Parathyroid adenoma (tissue), 2 donors: ENCODE data around the gene AQP7.
"Not testable (repeated sequence)": the region's sequence is repeated elsewhere in the genome, so short reads cannot be mapped to it uniquely, and the experiment has no call there.

Source experiments
- H2AFZ ChIP-seq: fragments of 300-600 bp; sonication (generic); one replicate; pipeline ENCODE4 v1.7.0; 2017; ENCODE audit warnings: antibody characterized with exemption, mild to moderate bottlenecking
- H3K27ac ChIP-seq: fragments of 300-600 bp; sonication (generic); one replicate; pipeline ENCODE4 v1.7.0; 2017
- H3K27me3 ChIP-seq: fragments of 300-600 bp; sonication (generic); one replicate; pipeline ENCODE4 v1.7.0; 2017; ENCODE audit warnings: low read length; ENCODE audit not compliant: control insufficient read depth, insufficient read depth
- H3K36me3 ChIP-seq: fragments of 300-600 bp; sonication (generic); one replicate; pipeline ENCODE4 v1.7.0; 2017; ENCODE audit warnings: low read length; ENCODE audit not compliant: control insufficient read depth, insufficient read depth
- H3K4me1 ChIP-seq: fragments of 300-600 bp; sonication (generic); one replicate; pipeline ENCODE4 v1.7.0; 2017; ENCODE audit warnings: control low read depth
- H3K4me2 ChIP-seq: fragments of 300-600 bp; sonication (generic); one replicate; pipeline ENCODE4 v1.7.0; 2017; ENCODE audit warnings: low read length
- H3K4me3 ChIP-seq: fragments of 300-600 bp; sonication (generic); one replicate; pipeline ENCODE4 v1.7.0; 2017; ENCODE audit warnings: low read depth, low read length
- H3K79me2 ChIP-seq: fragments of 300-600 bp; sonication (generic); one replicate; pipeline ENCODE4 v1.7.0; 2017; ENCODE audit warnings: control low read depth
- H3K9ac ChIP-seq: fragments of 300-600 bp; sonication (generic); one replicate; pipeline ENCODE4 v1.7.0; 2017; ENCODE audit warnings: mild to moderate bottlenecking
- H3K9me3 ChIP-seq: fragments of 300-600 bp; sonication (generic); one replicate; pipeline ENCODE4 v1.7.0; 2017; ENCODE audit warnings: low read length; ENCODE audit not compliant: control insufficient read depth
- CTCF ChIP-seq: fragments of 300-600 bp; sonication (generic); IDR thresholded peaks from one replicate; pipeline ENCODE4 v1.7.0; 2017; ENCODE audit warnings: antibody characterized with exemption, mild to moderate bottlenecking
- donor health status: primary hyperparathyroidism.

AQP7 gene

GRCh38 chr9:33404788-33405362 is 2.5 kb upstream of the AQP7 start:
- H3K36me3 ChIP-seq: no peaks in the 10 kb centered on the region
- peaks cover 3% of the 10 kb centered on the region for H3K4me1 ChIP-seq
- no peak overlapping the region for H3K27ac ChIP-seq
- no peak for TF ChIP-seq CTCF
- H3K79me2 ChIP-seq: no peaks in the 10 kb centered on the region
- no peak overlapping the region for H3K9ac ChIP-seq
- no peak overlapping the region for H2AFZ ChIP-seq
- H3K27me3 ChIP-seq: no peaks in the 10 kb centered on the region
- H3K4me2 ChIP-seq: no peak overlapping the region
- H3K4me3 ChIP-seq: no peak overlapping the region
- H3K9me3 ChIP-seq: no peaks in the 10 kb centered on the region

GRCh38 chr9:33403941-33404787 is 1.8 kb upstream of the AQP7 start:
- no peak overlapping the region for H3K4me2 ChIP-seq
- no peaks in the 10 kb centered on the region for H3K9me3 ChIP-seq
- no peak overlapping the region for H3K27ac ChIP-seq
- H3K4me1 ChIP-seq: peaks cover 3% of the 10 kb centered on the region
- no peak overlapping the region for H3K9ac ChIP-seq
- no peaks in the 10 kb centered on the region for H3K36me3 ChIP-seq
- TF ChIP-seq CTCF: no peak
- no peak overlapping the region for H3K4me3 ChIP-seq
- no peak overlapping the region for H2AFZ ChIP-seq
- no peaks in the 10 kb centered on the region for H3K79me2 ChIP-seq
- H3K27me3 ChIP-seq: no peaks in the 10 kb centered on the region

GRCh38 chr9:33401809-33402208 is 559 bp downstream of the AQP7 start:
- not testable (repeated sequence) for H3K4me1 ChIP-seq, H3K4me2 ChIP-seq, H3K27ac ChIP-seq, H3K27me3 ChIP-seq, H3K4me3 ChIP-seq, H3K9me3 ChIP-seq, H2AFZ ChIP-seq, H3K9ac ChIP-seq, H3K36me3 ChIP-seq, H3K79me2 ChIP-seq

GRCh38 chr9:33399047-33399446 is 3.3 kb downstream of the AQP7 start:
- H3K27me3 ChIP-seq, H3K9ac ChIP-seq, H3K79me2 ChIP-seq, H3K27ac ChIP-seq, H3K36me3 ChIP-seq, H3K4me3 ChIP-seq, H3K9me3 ChIP-seq, H2AFZ ChIP-seq, H3K4me2 ChIP-seq: not testable (repeated sequence)
- peaks cover 11% of the 10 kb centered on the region for H3K4me1 ChIP-seq

- H3K4me1 ChIP-seq: peaks cover 15% of the 10 kb centered on the region
- H3K9me3 ChIP-seq, H3K9ac ChIP-seq, H3K27ac ChIP-seq, H3K4me3 ChIP-seq, H3K4me2 ChIP-seq, H3K79me2 ChIP-seq, H3K27me3 ChIP-seq, H3K36me3 ChIP-seq, H2AFZ ChIP-seq: not testable (repeated sequence)
Measured at GRCh38 chr9:33397801-33398200, 4.6 kb downstream of the AQP7 start.

- H3K27me3 ChIP-seq, H3K9ac ChIP-seq, H3K79me2 ChIP-seq, H3K36me3 ChIP-seq, H3K4me3 ChIP-seq, H3K4me2 ChIP-seq, H3K9me3 ChIP-seq: not testable (repeated sequence)
- H2AFZ ChIP-seq: peak overlapping the region; percentile 57
- H3K27ac ChIP-seq: peak overlapping the region; percentile 7
- peaks cover 24% of the 10 kb centered on the region for H3K4me1 ChIP-seq
Measured at GRCh38 chr9:33395159-33395879, 7.0 kb downstream of the AQP7 start.

GRCh38 chr9:33393986-33394385 is 8.4 kb downstream of the AQP7 start:
- H3K9ac ChIP-seq, H3K4me3 ChIP-seq, H3K9me3 ChIP-seq, H3K4me2 ChIP-seq, H3K79me2 ChIP-seq, H3K36me3 ChIP-seq, H3K27me3 ChIP-seq: not testable (repeated sequence)
- Histone ChIP-seq H3K27ac (peak overlapping the region; percentile 99), H3K4me1 (peaks cover 24% of the 10 kb centered on the region), H2AFZ (peak overlapping the region; percentile 56)
